SK-N-SH (cell line): Measurements from ENCODE around the gene RGN. TPM values are rescaled to one million over a fixed set of nuclear protein-coding genes. Genes with fewer than 3 reads are reported as not detected.

Experiments
- CTCF ChIA-PET: fragments of 300-600, 350-600 bp; formaldehyde crosslinking; extraction: SDS; loops from one replicate; lab custom pipeline; 2021; lab: Yijun Ruan, JAX
- POLR2A ChIA-PET: fragments of 350-600 bp; sonication (Branson Sonifier 250); formaldehyde crosslinking; extraction: SDS; loops from one replicate; lab custom pipeline; 2020; ENCODE audit warnings: antibody characterized with exemption, inconsistent platforms; lab: Yijun Ruan, JAX
- DNase-seq: peaks from one replicate; pipeline ENCODE4 v3.0.0; 2012
- H2AFZ ChIP-seq: fragments of 200-600 bp; sonication (generic); 2 replicates; pipeline ENCODE4 v1.8.1; 2016; ENCODE audit warnings: antibody characterized with exemption, mild to moderate bottlenecking, low read depth
- H3F3A ChIP-seq: fragments of 200-600 bp; sonication (generic); replicated peaks from 2 replicates; pipeline ENCODE3; 2016; ENCODE audit warnings: antibody characterized with exemption, mild to moderate bottlenecking; ENCODE audit not compliant: insufficient read depth
- H3K27ac ChIP-seq, 2 experiments: fragments of 200-500 bp in 1 of 2; fragments of 200-600 bp in 1 of 2; sonication (Bioruptor generic) in 1 of 2; sonication (generic), shearing (Covaris generic) in 1 of 2; 2 replicates each; pipeline versions ENCODE4 v1.5.1 to v1.6.1; 2014 to 2016; ENCODE audit warnings: low read depth in 2 of 2, inconsistent platforms in 1 of 2, low read length in 1 of 2, mild to moderate bottlenecking in 1 of 2, mixed read lengths in 1 of 2
- H3K27me3 ChIP-seq: fragments of 200-600 bp; sonication (generic), shearing (Covaris generic); 2 replicates; pipeline ENCODE4 v1.6.1; 2016; ENCODE audit warnings: mixed run types; ENCODE audit not compliant: insufficient read depth
- H3K36me3 ChIP-seq, 2 experiments: fragments of 200-500 bp in 1 of 2; fragments of 200-600 bp in 1 of 2; sonication (Bioruptor generic) in 1 of 2; sonication (generic) in 1 of 2; replicated peaks in 1 of 2; 2 replicates each; pipeline versions ENCODE3 to v1.5.1; 2014 to 2016; ENCODE audit warnings: low read length in 1 of 2, mild to moderate bottlenecking in 1 of 2; ENCODE audit not compliant: insufficient read depth in 2 of 2, control insufficient read depth in 1 of 2
- H3K4me1 ChIP-seq, 2 experiments: fragments of 200-500 bp in 1 of 2; fragments of 200-600 bp in 1 of 2; sonication (Bioruptor generic) in 1 of 2; sonication (generic), shearing (Covaris generic) in 1 of 2; 2 replicates each; pipeline versions ENCODE4 v1.5.1 to v1.6.1; 2014 to 2016; ENCODE audit warnings: low read depth in 1 of 2, low read length in 1 of 2, mixed run types in 1 of 2; ENCODE audit not compliant: insufficient read depth in 2 of 2, control insufficient read depth in 1 of 2
- H3K4me2 ChIP-seq: fragments of 200-600 bp; sonication (generic), shearing (Covaris generic); 2 replicates; pipeline ENCODE4 v1.6.1; 2017; ENCODE audit warnings: mixed run types
- H3K4me3 ChIP-seq, 2 experiments: fragments of 200-500 bp in 1 of 2; fragments of 200-600 bp in 1 of 2; sonication (Bioruptor generic) in 1 of 2; sonication (generic), shearing (Covaris generic) in 1 of 2; 2 replicates each; pipeline versions ENCODE4 v1.5.1 to v1.8.1; 2014 to 2016; ENCODE audit warnings: low read depth in 2 of 2, inconsistent platforms in 1 of 2, low read length in 1 of 2, mild to moderate bottlenecking in 1 of 2, mixed read lengths in 1 of 2, moderate library complexity in 1 of 2
- H3K79me2 ChIP-seq: fragments of 200-600 bp; sonication (generic); 2 replicates; pipeline ENCODE4 v1.8.1; 2017; ENCODE audit warnings: mild to moderate bottlenecking; ENCODE audit not compliant: insufficient read depth
- H3K9ac ChIP-seq: fragments of 200-600 bp; sonication (generic); 2 replicates; pipeline ENCODE4 v1.6.1; 2017; ENCODE audit warnings: mixed run types
- H3K9me2 ChIP-seq: fragments of 200-600 bp; sonication (generic); 2 replicates; pipeline ENCODE4 v1.6.1; 2017; ENCODE audit warnings: mixed run types
- H3K9me3 ChIP-seq: fragments of 200-600 bp; sonication (generic); 2 replicates; pipeline ENCODE4 v1.6.1; 2017; ENCODE audit warnings: mixed run types, mild to moderate bottlenecking, moderate library complexity
- H4K20me1 ChIP-seq: fragments of 200-600 bp; sonication (generic); 2 replicates; pipeline ENCODE4 v1.6.1; 2017; ENCODE audit warnings: mild to moderate bottlenecking, mixed run types; ENCODE audit not compliant: insufficient read depth
- CHD2 ChIP-seq: fragments of 150-350 bp; IDR thresholded peaks from 2 replicates; pipeline ENCODE4 v1.6.1; 2018; ENCODE audit warnings: low read length; ENCODE audit not compliant: partially characterized antibody
- FOSL2 ChIP-seq: IDR thresholded peaks from 2 replicates; pipeline ENCODE4 v1.4.0; 2012; ENCODE audit warnings: low read depth, mild to moderate bottlenecking, moderate library complexity, borderline replicate concordance
- FOXJ3 ChIP-seq: sonication (generic); formaldehyde crosslinking; IDR thresholded peaks from 2 replicates; pipeline ENCODE4 v1.5.1; 2020; ENCODE audit warnings: mild to moderate bottlenecking, missing genetic modification reagents
- FOXM1 ChIP-seq: IDR thresholded peaks from 2 replicates; pipeline ENCODE4 v1.4.0; 2012; ENCODE audit warnings: low read depth, mild to moderate bottlenecking
- GABPA ChIP-seq: IDR thresholded peaks from 2 replicates; pipeline ENCODE4 v1.4.0; 2012; ENCODE audit warnings: low read depth, mild to moderate bottlenecking
- MXI1 ChIP-seq: IDR thresholded peaks from 2 replicates; pipeline ENCODE4 v1.6.1; 2012; ENCODE audit warnings: mild to moderate bottlenecking, low read depth, low read length, improper control_type of control experiment
- NFIC ChIP-seq: IDR thresholded peaks from 2 replicates; pipeline ENCODE4 v1.4.0; 2012; ENCODE audit warnings: borderline replicate concordance
- NRF1 ChIP-seq: IDR thresholded peaks from 2 replicates; pipeline ENCODE4 v1.6.1; 2012; ENCODE audit warnings: low read depth, mild to moderate bottlenecking, low read length
- POLR2AphosphoS5 ChIP-seq: IDR thresholded peaks from 2 replicates; pipeline ENCODE4 v1.6.1; 2012; ENCODE audit warnings: low read depth, low read length
- RAD21 ChIP-seq: IDR thresholded peaks from 2 replicates; pipeline ENCODE4 v1.6.1; 2012; ENCODE audit warnings: mild to moderate bottlenecking, low read length
- RCOR1 ChIP-seq: fragments of 150-350 bp; IDR thresholded peaks from 2 replicates; pipeline ENCODE4 v1.6.1; 2017; ENCODE audit warnings: antibody characterized with exemption, low read length
- REST ChIP-seq: IDR thresholded peaks from 2 replicates; pipeline ENCODE4 v1.6.1; 2012; ENCODE audit warnings: mild to moderate bottlenecking, low read depth, low read length, moderate library complexity
- RFX5 ChIP-seq: IDR thresholded peaks from 2 replicates; pipeline ENCODE4 v1.6.1; 2012; ENCODE audit warnings: mild to moderate bottlenecking, improper control_type of control experiment, low read length
- RXRA ChIP-seq: IDR thresholded peaks from 2 replicates; pipeline ENCODE4 v1.4.0; 2012; ENCODE audit warnings: low read depth, mild to moderate bottlenecking, borderline replicate concordance
- SMC3 ChIP-seq: IDR thresholded peaks from 2 replicates; pipeline ENCODE4 v1.6.1; 2012; ENCODE audit warnings: low read depth, low read length, improper control_type of control experiment
- TAF1 ChIP-seq: IDR thresholded peaks from 2 replicates; pipeline ENCODE4 v1.6.1; 2012; ENCODE audit warnings: low read depth, mild to moderate bottlenecking, low read length, moderate library complexity, borderline replicate concordance
- TEAD4 ChIP-seq: IDR thresholded peaks from 2 replicates; pipeline ENCODE4 v1.4.0; 2012; ENCODE audit warnings: mild to moderate bottlenecking, borderline replicate concordance; ENCODE audit not compliant: insufficient read depth
- YY1 ChIP-seq: IDR thresholded peaks from 2 replicates; pipeline ENCODE4 v1.4.0; 2012; ENCODE audit warnings: low read depth, mild to moderate bottlenecking
- WGBS: methylation state at CpG from one replicate; pipeline ENCODE4 v1.1.6; 2017; ENCODE audit warnings: low lambda C conversion rate; 5-methylcytosine and 5-hydroxymethylcytosine counted together
- polyA plus RNA-seq, 3 experiments: library from polyadenylated mRNA; depleted of rRNA; stranded (reverse); fragments of >200 nt; gene quantifications; 2 replicates each; pipeline ENCODE4 v1.2.3, GENCODE V29; 2012
- TF ChIP-seq, protein P1 (sequence below): IDR thresholded peaks from 2 replicates; pipeline ENCODE4 v1.4.0; 2012; ENCODE audit warnings: low read depth

RGN gene
- polyA plus RNA-seq, 1 of the 3 experiments (the other 2 are of a cell fraction) = 0.05 TPM

DNA sequence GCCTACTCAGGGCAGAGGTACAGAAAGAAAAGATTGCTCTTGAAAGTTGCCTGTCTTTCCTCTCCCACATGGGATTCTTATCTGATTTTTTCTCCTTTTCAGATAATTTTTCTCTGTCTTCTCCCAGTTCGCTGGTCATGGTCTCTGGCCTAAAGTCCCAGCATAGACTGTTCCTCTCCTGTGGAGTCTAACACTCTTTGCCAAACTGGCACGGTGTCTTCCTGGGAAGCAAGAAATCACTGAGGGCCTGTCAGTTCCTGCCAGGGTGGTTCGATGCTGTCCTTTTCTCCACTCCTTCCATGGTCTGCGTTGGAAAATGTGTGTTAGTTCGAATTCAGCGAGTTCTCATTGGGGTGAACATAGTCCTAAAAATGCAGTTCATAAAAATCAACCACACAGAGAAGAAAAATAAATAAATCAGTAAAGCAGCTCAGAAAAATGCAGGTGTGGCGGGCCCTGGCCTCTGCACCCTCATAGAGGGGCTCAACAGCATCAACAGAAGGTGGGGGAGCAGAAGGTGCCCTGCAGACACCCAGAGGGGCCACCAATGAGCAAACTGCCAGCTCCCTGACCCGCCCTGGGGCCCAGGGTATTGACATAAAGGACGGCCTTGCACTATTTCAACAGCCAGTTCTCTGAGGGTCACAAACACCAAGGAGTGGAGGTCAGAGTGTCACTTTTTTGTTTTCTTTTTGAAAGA lies 2.1 kb downstream of the RGN start:
- 48% methylated on average over 9 of the region's 9 CpGs for WGBS
- Histone ChIP-seq H4K20me1 (no peaks in the 10 kb centered on the region), H3K4me2 (no peak overlapping the region), H3K4me1 (no peaks in the 10 kb centered on the region), H3K4me3 (no peak overlapping the region), H3K79me2 (no peaks in the 10 kb centered on the region), H3K27ac (no peak overlapping the region), H3K9me3 (no peaks in the 10 kb centered on the region), H3F3A (no peaks in the 10 kb centered on the region), H3K27me3 (peaks cover 7% of the 10 kb centered on the region; the same call in 1 of the 2 replicates), H3K9me2 (no peaks in the 10 kb centered on the region), H3K36me3 (no peaks in the 10 kb centered on the region), H3K9ac (no peak overlapping the region), H2AFZ (no peak overlapping the region)
- ChIA-PET POLR2A (no interaction called here), CTCF (interaction anchor here (1.3 kb wide), 2 partner anchors 13 kb away, joined by 4 to 5 read pairs; no protein-coding TSS in a partner anchor)
- DNase-seq = no peak
- TF ChIP-seq MXI1 (no peak), RFX5 (no peak), FOSL2 (no peak), NFIC (no peak), TAF1 (no peak), POLR2AphosphoS5 (no peak), YY1 (no peak), NRF1 (no peak), FOXM1 (no peak), SMC3 (no peak), RXRA (no peak), CHD2 (no peak), TEAD4 (no peak), REST (no peak), RAD21 (no peak)
- TF ChIP-seq, protein P1, sequence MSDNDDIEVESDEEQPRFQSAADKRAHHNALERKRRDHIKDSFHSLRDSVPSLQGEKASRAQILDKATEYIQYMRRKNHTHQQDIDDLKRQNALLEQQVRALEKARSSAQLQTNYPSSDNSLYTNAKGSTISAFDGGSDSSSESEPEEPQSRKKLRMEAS = no peak

DNA sequence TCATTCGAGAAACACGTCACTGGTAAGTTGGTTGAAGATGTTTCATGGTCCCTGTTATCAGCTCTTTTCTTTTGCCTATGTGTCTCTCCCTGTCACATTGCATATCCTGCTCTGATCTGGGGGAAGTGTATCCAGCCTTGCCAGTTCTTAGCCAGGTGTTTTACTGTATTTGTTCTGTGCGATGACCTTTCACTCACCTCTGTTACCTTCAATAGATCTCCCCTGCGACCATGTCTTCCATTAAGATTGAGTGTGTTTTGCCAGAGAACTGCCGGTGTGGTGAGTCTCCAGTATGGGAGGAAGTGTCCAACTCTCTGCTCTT lies 2.6 kb downstream of the RGN start:
- no peaks in the 10 kb centered on the region for H3K36me3 ChIP-seq
- H3K4me2 ChIP-seq = no peak overlapping the region
- H3K27me3 ChIP-seq = peaks cover 7% of the 10 kb centered on the region; the same call in 1 of the 2 replicates
- no peaks in the 10 kb centered on the region for H3K9me3 ChIP-seq
- CTCF ChIA-PET = interaction anchor here (1.3 kb wide), 1 partner anchor 12 kb away, joined by 5 read pairs; no protein-coding TSS in a partner anchor
- no peak overlapping the region for H2AFZ ChIP-seq
- H4K20me1 ChIP-seq = no peaks in the 10 kb centered on the region
- H3F3A ChIP-seq = no peaks in the 10 kb centered on the region
- H3K9ac ChIP-seq = no peak overlapping the region
- H3K79me2 ChIP-seq = no peaks in the 10 kb centered on the region
- WGBS = 35% methylated on average over 5 of the region's 5 CpGs
- no peak for DNase-seq
- no peak overlapping the region for H3K4me3 ChIP-seq
- H3K27ac ChIP-seq = no peak overlapping the region
- H3K9me2 ChIP-seq = no peaks in the 10 kb centered on the region
- POLR2A ChIA-PET = no interaction called here
- no peaks in the 10 kb centered on the region for H3K4me1 ChIP-seq
- TF ChIP-seq SMC3 = no peak
- no peak for TF ChIP-seq FOSL2
- no peak for TF ChIP-seq REST
- no peak for TF ChIP-seq TAF1
- no peak for TF ChIP-seq GABPA
- TF ChIP-seq RCOR1 = no peak
- TF ChIP-seq RFX5 = no peak
- no peak for TF ChIP-seq FOXJ3 (CRISPR knock-in tag)
- TF ChIP-seq, protein P1 = no peak
